Neuron (in vitro differentiated cells): ENCODE data around the gene MYH4.

Experiments
- H2AFZ ChIP-seq: one replicate; pipeline ENCODE4 v1.6.1; 2013; ENCODE audit warnings: low read depth, mild to moderate bottlenecking, inconsistent platforms, low read length, moderate library complexity
- H3K27me3 ChIP-seq: one replicate; pipeline ENCODE4 v1.6.1; 2013; ENCODE audit warnings: low read length; ENCODE audit not compliant: insufficient read depth
- H3K36me3 ChIP-seq: one replicate; pipeline ENCODE4 v1.6.1; 2013; ENCODE audit warnings: low read length; ENCODE audit not compliant: insufficient read depth
- H3K4me1 ChIP-seq: one replicate; pipeline ENCODE4 v1.6.1; 2013; ENCODE audit warnings: low read length; ENCODE audit not compliant: insufficient read depth
- H3K4me3 ChIP-seq: 2 replicates; pipeline ENCODE4 v1.5.1; 2013; ENCODE audit warnings: mild to moderate bottlenecking, low read length, moderate library complexity
- H3K9me3 ChIP-seq: one replicate; pipeline ENCODE4 v1.6.1; 2013; ENCODE audit warnings: low read length

Gene MYH4

DNA sequence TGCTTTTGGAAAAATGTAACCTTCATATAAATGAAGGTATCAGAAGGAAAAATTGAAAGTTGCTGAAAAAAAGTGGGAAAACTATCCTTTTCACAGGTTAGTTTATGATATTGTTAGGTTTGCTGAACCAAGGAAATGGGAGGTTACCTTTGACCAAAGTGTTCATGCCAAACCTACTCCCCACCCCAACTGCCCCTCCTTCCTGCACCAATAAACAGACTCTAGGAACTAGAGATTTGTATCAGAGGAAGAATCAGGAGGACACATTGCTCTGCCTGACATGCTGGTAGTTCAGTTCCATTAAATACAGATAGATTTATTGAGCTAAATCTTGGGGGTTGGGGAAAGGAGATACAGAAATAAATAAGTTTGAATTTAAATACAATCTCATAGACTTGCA is 65.8 kb downstream of the MYH4 start:
- Histone ChIP-seq H3K27me3 (no peaks in the 10 kb centered on the region), H3K9me3 (no peaks in the 10 kb centered on the region)

DNA sequence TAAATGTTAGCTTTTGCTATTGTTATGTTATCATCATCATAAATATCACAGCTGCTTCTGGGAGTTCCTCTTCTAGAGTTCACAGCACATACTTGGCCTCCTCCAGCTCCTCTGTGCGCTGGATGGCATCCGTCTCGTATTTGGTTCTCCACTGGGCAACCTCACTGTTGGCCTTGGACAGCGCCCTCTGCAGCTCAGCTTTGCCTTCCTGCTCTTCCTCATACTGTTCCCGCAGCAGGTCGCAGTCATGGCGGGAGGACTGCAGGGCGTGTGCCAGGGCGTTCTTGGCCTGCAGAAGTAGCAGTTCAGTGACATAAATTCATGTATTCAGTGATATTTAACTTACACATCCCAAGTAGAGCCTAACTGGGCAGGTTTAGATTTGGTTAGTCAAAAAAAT is 71.0 kb downstream of the MYH4 start:
- Histone ChIP-seq H3K4me3 (no peak overlapping the region), H3K27me3 (no peaks in the 10 kb centered on the region), H3K4me1 (no peaks in the 10 kb centered on the region), H3K36me3 (no peaks in the 10 kb centered on the region), H3K9me3 (no peaks in the 10 kb centered on the region), H2AFZ (no peak overlapping the region)

More for the DNA sequence above, 65.8 kb downstream of the MYH4 start:
- no peak overlapping the region for H3K4me3 ChIP-seq
- no peak overlapping the region for H2AFZ ChIP-seq
- H3K36me3 ChIP-seq, result no peaks in the 10 kb centered on the region
- no peaks in the 10 kb centered on the region for H3K4me1 ChIP-seq

DNA sequence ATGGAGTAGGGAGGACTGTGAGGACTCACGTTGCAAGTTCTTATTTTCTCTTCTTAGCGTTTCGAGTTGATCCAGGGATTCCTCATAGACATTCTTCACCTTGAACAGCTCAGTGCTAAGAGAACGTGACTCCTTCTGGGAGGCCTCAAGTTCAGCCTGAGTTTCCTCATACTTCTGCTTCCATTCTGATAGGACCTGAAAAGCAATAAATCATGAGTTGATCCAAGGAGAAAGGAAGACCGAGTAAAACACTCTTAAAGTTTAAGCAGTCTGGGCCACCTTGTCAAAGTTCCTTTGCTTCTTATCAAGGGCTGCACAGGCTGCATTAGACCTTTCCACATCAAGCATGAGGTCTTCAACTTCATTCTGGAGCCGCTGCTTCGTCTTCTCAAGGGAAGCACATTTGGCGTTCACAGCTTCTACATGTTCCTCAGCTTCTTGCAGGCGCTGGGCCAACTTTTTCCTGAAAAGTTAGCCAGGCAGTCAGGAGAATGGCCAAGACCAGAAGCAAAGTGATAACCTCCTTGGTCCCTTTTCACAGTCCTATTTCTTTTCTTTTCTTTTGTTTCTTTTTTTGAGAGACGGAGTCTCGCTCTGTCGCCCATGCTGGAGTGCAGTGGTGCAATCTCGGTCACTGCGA is 72.7 kb downstream of the MYH4 start:
- Histone ChIP-seq H2AFZ (no peak overlapping the region), H3K9me3 (no peaks in the 10 kb centered on the region), H3K4me1 (no peaks in the 10 kb centered on the region), H3K4me3 (no peak overlapping the region), H3K36me3 (no peaks in the 10 kb centered on the region), H3K27me3 (peaks cover 2% of the 10 kb centered on the region)

DNA sequence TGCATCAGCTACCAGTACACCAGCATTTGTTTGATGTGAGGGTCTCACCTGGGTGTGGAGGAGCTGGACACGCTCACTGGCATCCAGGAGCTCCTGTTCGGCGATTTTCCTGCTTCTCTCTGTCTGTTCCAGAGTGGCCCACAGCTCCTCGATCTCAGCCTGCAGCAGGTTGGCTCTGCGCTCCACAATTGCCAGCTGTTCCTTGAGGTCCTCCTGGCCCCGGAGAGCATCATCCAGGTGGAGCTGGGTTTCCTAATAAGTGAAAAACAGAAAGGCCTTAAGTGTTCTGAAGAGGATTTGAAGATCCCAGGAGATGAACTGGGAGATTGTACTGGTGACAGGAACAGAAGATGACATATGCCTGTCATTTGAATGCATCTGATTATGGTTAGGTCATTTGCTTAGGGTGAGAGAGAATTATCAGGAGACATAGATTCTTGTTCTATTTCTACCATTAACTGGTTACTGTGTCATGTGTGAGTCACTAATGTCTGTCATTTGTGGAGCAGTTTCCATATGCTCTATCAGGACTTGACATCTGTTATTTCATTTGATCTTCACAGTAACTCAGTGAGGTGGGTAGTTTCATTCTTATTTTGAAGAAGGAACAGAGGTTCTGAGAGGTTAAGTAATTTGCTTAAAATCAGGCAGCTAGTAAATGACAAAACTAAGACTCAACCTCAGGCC is 75.0 kb downstream of the MYH4 start:
- H3K9me3 ChIP-seq, result no peaks in the 10 kb centered on the region
- no peaks in the 10 kb centered on the region for H3K4me1 ChIP-seq
- H3K36me3 ChIP-seq, result no peaks in the 10 kb centered on the region
- H3K27me3 ChIP-seq, result peaks cover 2% of the 10 kb centered on the region
- no peak overlapping the region for H2AFZ ChIP-seq
- no peak overlapping the region for H3K4me3 ChIP-seq
